GM12801 (cell line): ENCODE results near the gene FAM78B.

Experiments used
- TF ChIP-seq, protein P1 (sequence below): IDR thresholded peaks from one replicate; pipeline ENCODE4 v1.5.1; 2011; ENCODE audit warnings: control low read depth; ENCODE audit not compliant: insufficient read length; ENCODE audit errors: extremely low read depth

FAM78B gene, protein sequence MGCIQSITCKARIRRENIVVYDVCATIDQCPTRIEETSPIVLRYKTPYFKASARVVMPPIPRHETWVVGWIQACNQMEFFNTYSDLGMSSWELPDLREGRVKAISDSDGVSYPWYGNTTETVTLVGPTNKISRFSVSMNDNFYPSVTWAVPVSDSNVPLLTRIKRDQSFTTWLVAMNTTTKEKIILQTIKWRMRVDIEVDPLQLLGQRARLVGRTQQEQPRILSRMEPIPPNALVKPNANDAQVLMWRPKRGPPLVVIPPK

GRCh38 chr1:166166698-166167571 is at the start of gene FAM78B:
FAM78B (minus strand) TSS chr1:166167001; CDS start chr1:166166248, 753 bp downstream.
- TF ChIP-seq, protein P1, sequence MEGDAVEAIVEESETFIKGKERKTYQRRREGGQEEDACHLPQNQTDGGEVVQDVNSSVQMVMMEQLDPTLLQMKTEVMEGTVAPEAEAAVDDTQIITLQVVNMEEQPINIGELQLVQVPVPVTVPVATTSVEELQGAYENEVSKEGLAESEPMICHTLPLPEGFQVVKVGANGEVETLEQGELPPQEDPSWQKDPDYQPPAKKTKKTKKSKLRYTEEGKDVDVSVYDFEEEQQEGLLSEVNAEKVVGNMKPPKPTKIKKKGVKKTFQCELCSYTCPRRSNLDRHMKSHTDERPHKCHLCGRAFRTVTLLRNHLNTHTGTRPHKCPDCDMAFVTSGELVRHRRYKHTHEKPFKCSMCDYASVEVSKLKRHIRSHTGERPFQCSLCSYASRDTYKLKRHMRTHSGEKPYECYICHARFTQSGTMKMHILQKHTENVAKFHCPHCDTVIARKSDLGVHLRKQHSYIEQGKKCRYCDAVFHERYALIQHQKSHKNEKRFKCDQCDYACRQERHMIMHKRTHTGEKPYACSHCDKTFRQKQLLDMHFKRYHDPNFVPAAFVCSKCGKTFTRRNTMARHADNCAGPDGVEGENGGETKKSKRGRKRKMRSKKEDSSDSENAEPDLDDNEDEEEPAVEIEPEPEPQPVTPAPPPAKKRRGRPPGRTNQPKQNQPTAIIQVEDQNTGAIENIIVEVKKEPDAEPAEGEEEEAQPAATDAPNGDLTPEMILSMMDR: no peak

- TF ChIP-seq, protein P1: no peak
Measured at GRCh38 chr1:166202546-166202945, 35.7 kb upstream of the FAM78B start.

- TF ChIP-seq, protein P1: no peak
Measured at GRCh38 chr1:166200743-166201142, 33.9 kb upstream of the FAM78B start.

DNA sequence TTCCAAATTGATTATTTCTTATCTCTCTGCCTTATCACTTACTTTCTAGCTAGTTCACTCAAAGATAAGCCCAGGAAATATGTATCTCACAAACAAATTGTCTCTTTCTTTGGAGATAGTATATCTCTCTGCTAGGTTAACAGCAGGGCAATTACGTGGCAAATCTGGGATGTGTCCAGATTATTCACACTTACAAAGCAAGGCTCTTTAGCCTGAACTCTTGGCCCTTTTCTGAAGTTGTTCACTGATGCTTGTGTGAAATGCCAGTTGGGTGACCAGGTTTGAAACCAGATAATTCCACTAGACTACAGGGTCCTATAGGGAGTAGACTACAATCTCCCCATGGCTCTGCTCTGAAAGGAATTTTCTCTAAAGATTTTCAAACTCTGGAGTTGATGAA is 30.8 kb upstream of the FAM78B start:
- TF ChIP-seq, protein P1: no peak

DNA sequence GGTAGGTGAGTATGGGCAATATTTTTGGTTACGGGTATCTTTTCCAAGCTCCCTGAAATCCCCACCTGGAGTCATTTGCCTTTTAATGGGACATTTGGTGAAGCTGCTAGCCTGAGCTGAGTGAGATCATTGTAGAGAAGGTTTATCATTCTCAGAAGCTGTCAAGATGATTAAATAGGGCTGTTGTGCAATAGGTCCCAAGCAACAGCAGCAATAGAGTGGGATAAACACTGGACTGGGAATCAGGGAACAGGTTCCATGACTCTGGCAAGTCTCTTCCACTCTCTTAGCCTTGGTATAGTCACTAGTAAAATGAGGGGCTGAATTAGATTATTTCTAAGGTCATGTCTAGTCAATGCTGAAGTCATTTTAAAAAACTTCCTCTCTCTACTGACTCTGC is 30.3 kb upstream of the FAM78B start:
- TF ChIP-seq, protein P1: no peak

GRCh38 chr1:166193057-166193698 is 26.4 kb upstream of the FAM78B start:
- TF ChIP-seq, protein P1: no peak

DNA sequence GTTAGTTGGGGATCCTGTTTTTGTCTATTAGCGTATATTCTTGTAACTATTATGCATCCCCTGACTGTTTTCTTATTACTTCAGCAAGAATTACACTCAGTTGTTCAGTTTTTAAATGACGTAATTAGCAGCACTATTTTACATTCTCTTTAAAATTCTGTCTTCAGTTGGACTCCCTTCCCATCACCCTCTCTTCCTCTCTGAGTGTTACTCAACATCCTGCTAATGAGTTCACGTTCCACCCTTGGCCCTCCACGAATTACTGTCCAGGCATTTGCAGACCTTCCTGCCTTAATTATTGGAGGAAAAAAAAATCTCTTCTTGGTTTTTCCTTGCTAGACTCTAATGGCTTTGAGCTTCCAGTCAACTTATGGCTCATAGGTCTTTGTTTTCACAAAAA is 23.6 kb upstream of the FAM78B start:
- TF ChIP-seq, protein P1: no peak
